Fibroblast of mammary gland (primary cell): ENCODE results near the gene CALML3.

Experiments
- DNase-seq: peaks from one replicate; pipeline ENCODE4 v3.0.0-alpha.2; 2010; ENCODE audit warnings: low read depth
- H3K4me3 ChIP-seq: 2 replicates; pipeline ENCODE4 v1.5.1; 2011; ENCODE audit warnings: low read depth, mild to moderate bottlenecking, low read length, moderate library complexity; ENCODE audit not compliant: control insufficient read depth
- TF ChIP-seq, protein P1 (sequence below): conservative IDR thresholded peaks from 2 replicates; pipeline ENCODE4 v1.5.1; 2011; ENCODE audit warnings: low read depth, low read length, inconsistent platforms; ENCODE audit not compliant: control insufficient read depth, insufficient read depth

CALML3 gene

DNA sequence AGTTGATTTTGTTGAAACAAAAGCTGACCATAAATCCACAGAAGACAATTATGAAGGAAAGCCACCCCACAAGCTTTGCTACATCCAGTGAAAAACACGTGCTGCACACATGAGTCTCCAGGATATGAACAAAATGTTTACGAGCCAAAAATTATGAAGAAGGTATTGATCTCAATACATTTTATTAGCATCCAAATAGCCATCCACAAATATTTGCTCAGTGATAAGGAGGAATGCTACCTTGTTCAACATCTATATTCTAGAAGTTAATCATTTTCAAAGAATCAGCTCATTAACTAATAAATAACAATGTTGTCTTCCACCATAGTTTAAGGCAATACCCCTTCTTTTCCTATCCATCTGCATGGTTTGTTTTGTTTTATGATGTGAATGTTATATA lies 42.7 kb downstream of the CALML3 start:
- no peak for DNase-seq
- no peak overlapping the region for H3K4me3 ChIP-seq
- TF ChIP-seq, protein P1, sequence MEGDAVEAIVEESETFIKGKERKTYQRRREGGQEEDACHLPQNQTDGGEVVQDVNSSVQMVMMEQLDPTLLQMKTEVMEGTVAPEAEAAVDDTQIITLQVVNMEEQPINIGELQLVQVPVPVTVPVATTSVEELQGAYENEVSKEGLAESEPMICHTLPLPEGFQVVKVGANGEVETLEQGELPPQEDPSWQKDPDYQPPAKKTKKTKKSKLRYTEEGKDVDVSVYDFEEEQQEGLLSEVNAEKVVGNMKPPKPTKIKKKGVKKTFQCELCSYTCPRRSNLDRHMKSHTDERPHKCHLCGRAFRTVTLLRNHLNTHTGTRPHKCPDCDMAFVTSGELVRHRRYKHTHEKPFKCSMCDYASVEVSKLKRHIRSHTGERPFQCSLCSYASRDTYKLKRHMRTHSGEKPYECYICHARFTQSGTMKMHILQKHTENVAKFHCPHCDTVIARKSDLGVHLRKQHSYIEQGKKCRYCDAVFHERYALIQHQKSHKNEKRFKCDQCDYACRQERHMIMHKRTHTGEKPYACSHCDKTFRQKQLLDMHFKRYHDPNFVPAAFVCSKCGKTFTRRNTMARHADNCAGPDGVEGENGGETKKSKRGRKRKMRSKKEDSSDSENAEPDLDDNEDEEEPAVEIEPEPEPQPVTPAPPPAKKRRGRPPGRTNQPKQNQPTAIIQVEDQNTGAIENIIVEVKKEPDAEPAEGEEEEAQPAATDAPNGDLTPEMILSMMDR: no peak

DNA sequence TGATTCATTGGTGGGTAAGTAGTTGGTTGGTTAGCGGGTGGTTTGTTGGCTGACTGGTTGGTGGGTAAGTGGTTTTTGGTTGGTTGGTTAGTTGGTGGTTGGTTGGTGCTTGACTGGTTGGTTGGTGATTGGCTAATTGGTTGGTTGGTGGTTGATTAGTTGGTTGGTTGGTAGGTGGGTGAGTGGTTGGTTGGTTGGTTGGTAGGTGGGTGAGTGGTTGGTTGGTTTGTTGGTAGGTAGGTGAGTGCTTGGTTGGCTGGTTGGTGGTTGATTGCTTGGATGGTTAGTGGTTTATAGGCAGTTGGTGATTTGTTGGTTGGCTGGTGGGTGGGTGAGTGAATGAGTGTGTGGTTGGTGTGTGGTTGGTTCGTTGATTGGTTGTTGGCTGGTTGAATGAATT lies 44.2 kb downstream of the CALML3 start:
- TF ChIP-seq, protein P1: no peak
- DNase-seq: no peak
- H3K4me3 ChIP-seq: no peak overlapping the region

DNA sequence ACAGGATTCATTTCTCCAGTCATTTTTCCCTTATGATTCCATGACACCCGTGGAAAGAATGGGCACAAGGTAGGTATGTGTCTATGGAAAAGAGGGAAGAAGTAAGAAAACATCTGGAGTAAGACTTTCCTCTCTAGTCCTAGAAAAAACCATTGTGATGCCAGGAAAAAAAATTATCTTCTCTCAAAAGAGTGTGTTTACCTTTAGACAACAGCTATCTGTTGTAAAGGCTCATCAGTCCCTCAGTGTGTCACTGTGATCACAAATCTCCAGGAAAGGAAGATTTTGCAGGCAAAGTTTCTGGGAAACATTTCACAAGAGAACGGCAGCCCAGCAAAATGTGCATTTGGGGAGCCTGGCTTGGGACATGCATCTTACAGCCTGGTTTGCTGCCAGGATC lies 44.8 kb downstream of the CALML3 start:
- TF ChIP-seq, protein P1: no peak
- no peak overlapping the region for H3K4me3 ChIP-seq
- DNase-seq: no peak

DNA sequence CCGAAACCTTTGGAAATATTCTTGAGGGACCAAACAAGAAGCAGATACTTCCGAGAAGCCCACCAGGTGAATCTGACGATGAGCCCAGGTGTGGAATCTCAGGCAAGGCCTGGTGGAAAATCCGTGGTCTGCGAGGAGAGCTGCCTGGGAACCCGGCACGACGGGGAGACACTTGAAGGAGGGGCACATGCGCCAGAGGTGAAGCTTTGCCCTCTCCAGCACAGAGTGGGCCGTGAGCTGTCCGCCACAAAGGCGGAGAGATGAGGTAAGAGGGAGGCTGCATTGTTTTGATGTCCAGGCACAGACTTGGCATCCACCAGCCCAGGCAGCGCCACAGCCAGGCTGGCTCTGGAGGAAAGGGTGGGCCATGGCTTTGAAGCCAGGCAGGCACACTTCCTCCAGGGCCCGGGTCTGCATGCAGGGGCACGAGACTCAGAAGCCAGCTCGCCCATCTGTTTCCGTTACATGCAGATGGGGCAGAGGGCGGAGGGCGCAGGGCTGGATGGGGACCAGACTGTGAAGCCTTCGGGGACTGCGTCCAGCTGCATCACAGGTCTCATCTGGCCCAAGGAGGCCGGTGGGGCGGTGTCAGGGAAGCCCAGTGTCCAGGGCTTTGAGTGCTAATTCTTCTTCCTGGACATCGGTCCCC lies 45.4 kb downstream of the CALML3 start:
- H3K4me3 ChIP-seq: no peak overlapping the region
- no peak for DNase-seq
- TF ChIP-seq, protein P1: no peak

DNA sequence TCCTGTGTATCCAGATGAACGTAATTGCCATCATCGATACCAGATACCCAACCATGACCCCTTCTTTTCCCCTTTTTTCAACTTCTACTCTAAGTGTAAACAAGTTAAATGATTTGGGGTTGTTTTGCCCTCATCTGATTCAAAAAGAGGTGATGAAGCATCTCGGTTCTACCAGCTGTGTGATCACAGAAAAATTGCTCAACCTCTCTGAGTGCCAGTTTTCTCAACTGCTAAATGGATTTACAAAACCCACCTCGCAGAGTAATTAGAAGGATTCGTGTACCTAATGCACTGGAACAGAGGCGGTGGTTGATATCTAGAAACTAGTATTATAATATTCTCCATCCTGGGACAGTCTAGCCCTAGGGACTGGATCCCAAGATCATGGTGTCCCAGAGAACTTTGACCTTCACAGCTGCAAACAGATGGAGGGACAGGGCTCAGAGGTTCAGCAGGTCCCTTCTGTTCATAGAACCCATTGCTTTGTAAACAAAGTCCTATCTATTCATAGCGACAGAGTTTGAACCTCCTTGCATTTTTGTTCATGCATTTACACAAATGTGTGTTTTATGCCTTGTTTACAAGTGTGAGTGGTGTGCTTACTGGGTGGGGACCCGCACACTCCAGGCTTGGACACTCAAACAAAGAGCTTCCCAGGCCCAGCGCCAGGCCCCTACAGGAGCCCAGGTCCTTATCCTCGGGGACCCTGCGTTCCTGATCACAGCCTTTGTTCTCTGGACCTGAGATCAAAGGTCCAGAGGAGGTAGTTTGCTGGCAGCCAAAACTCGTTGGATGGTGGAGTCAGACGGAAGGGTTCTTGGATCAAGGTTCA lies 46.4 kb downstream of the CALML3 start:
- TF ChIP-seq, protein P1: no peak
- no peak overlapping the region for H3K4me3 ChIP-seq
- DNase-seq: no peak

DNA sequence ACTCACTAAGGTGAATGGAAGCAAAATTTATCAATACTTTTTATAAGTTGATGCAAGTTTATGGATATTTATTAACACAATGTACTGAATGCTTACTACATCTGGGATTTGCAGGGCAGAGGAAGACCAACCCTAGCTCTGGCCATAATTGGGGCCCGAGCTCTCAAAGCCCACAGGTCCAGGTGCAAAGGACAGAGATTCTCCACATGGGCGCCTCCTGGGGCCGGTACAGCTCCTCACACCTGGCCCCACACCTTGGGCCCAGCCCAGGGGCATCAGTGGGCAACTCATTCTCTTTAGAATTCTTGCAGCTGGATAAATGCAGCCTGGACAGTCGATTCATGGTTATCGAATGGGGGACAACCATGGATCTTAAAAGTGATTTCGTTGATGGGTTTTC lies 47.1 kb downstream of the CALML3 start:
- DNase-seq: no peak
- TF ChIP-seq, protein P1: no peak
- H3K4me3 ChIP-seq: no peak overlapping the region
